ENCODE measurements around the gene HELB.

The HELB gene

DNA sequence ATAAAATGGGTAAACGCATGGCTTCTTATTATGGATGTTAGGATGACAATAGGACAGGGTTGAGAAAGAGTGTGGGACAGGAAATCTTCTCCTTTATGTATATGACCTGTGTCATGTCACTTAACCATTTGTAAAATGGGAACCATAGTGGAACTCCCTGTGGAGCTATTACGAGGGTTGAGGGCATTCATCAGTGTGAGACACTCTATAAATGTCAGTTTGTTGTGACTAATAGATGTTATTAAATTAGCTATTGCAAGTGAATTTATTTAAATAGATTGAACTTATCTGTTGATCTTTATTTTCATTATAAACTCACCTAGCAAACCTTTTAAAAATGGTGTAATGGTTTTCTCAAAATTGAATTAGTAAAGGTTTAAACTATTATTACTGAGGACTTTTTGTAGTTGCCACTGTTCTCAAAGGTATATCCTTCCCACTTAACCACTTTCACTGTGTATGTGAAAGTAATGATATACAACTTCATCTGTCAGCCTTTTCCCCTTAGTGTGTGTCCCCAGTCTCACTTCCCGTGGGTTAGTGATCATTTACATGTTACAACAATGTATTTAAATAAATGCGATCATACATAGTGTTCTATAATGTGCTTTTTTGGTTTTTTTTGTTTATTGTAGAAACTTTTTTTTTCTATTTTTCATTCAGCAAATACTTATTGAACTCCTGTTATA, 17.1 kb downstream of the HELB start (continued):
- TF ChIP-seq ZBTB20 (tag by site-specific recombination; IDR thresholded peaks at IDR 0.05) (no peak), FEZF1 (tag by site-specific recombination; IDR thresholded peaks at IDR 0.05) (peak; percentile 96), BCL11B (tag by site-specific recombination; IDR thresholded peaks at IDR 0.05; ENCODE audit: low read depth) (peak; percentile 85), OVOL3 (tag by site-specific recombination; IDR thresholded peaks at IDR 0.05) (no peak), ZEB2 (tag by site-specific recombination; IDR thresholded peaks at IDR 0.05) (0 out of 2 replicates have a peak, but pooled peaks have one; percentile 17), ZNF133 (tag by site-specific recombination; IDR thresholded peaks at IDR 0.05) (no peak), ZBTB8A (tag by site-specific recombination; IDR thresholded peaks at IDR 0.05) (0 out of 2 replicates have a peak, but pooled peaks have one; percentile 35), IKZF3 (tag by site-specific recombination; IDR thresholded peaks at IDR 0.05) (peak; percentile 93), GLI2 (tag by site-specific recombination; IDR thresholded peaks at IDR 0.05; ENCODE audit: borderline replicate concordance, low read depth) (peak; percentile 91), ZNF596 (tag by site-specific recombination; IDR thresholded peaks at IDR 0.05) (peak; percentile 62; the same call in 1 of the 2 replicates), ZFP69B (tag by site-specific recombination; IDR thresholded peaks at IDR 0.05) (no peak), ZFP3 (tag by site-specific recombination; IDR thresholded peaks at IDR 0.05; ENCODE audit: low read depth) (no peak), SCRT1 (tag by site-specific recombination; IDR thresholded peaks at IDR 0.05; ENCODE audit: borderline replicate concordance) (no peak), ZNF548 (tag by site-specific recombination; IDR thresholded peaks at IDR 0.05) (no peak), ZNF114 (tag by site-specific recombination; IDR thresholded peaks at IDR 0.05) (no peak), ZNF514 (tag by site-specific recombination; IDR thresholded peaks at IDR 0.05) (no peak), ZNF785 (tag by site-specific recombination; IDR thresholded peaks at IDR 0.05) (no peak), ZNF335 (tag by site-specific recombination; conservative IDR thresholded peaks at IDR 0.05) (no peak), HOXD13 (CRISPR knock-in tag; IDR thresholded peaks at IDR 0.05; ENCODE audit: borderline replicate concordance) (peak; percentile 37; the same call in 1 of the 2 replicates), OSR2 (tag by site-specific recombination; IDR thresholded peaks at IDR 0.05) (peak; percentile 93)
- TF ChIP-seq, protein P1, sequence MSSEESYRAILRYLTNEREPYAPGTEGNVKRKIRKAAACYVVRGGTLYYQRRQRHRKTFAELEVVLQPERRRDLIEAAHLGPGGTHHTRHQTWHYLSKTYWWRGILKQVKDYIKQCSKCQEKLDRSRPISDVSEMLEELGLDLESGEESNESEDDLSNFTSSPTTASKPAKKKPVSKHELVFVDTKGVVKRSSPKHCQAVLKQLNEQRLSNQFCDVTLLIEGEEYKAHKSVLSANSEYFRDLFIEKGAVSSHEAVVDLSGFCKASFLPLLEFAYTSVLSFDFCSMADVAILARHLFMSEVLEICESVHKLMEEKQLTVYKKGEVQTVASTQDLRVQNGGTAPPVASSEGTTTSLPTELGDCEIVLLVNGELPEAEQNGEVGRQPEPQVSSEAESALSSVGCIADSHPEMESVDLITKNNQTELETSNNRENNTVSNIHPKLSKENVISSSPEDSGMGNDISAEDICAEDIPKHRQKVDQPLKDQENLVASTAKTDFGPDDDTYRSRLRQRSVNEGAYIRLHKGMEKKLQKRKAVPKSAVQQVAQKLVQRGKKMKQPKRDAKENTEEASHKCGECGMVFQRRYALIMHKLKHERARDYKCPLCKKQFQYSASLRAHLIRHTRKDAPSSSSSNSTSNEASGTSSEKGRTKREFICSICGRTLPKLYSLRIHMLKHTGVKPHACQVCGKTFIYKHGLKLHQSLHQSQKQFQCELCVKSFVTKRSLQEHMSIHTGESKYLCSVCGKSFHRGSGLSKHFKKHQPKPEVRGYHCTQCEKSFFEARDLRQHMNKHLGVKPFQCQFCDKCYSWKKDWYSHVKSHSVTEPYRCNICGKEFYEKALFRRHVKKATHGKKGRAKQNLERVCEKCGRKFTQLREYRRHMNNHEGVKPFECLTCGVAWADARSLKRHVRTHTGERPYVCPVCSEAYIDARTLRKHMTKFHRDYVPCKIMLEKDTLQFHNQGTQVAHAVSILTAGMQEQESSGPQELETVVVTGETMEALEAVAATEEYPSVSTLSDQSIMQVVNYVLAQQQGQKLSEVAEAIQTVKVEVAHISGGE (tag by site-specific recombination; conservative IDR thresholded peaks at IDR 0.05; ENCODE audit: low read depth): peak; percentile 35; the same call in 1 of the 2 replicates
- TF ChIP-seq, protein P2, sequence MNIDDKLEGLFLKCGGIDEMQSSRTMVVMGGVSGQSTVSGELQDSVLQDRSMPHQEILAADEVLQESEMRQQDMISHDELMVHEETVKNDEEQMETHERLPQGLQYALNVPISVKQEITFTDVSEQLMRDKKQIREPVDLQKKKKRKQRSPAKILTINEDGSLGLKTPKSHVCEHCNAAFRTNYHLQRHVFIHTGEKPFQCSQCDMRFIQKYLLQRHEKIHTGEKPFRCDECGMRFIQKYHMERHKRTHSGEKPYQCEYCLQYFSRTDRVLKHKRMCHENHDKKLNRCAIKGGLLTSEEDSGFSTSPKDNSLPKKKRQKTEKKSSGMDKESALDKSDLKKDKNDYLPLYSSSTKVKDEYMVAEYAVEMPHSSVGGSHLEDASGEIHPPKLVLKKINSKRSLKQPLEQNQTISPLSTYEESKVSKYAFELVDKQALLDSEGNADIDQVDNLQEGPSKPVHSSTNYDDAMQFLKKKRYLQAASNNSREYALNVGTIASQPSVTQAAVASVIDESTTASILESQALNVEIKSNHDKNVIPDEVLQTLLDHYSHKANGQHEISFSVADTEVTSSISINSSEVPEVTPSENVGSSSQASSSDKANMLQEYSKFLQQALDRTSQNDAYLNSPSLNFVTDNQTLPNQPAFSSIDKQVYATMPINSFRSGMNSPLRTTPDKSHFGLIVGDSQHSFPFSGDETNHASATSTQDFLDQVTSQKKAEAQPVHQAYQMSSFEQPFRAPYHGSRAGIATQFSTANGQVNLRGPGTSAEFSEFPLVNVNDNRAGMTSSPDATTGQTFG (tag by site-specific recombination; IDR thresholded peaks at IDR 0.05; ENCODE audit: borderline replicate concordance): no peak
- TF ChIP-seq, protein P3, sequence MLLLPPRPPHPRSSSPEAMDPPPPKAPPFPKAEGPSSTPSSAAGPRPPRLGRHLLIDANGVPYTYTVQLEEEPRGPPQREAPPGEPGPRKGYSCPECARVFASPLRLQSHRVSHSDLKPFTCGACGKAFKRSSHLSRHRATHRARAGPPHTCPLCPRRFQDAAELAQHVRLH (tag by site-specific recombination; IDR thresholded peaks at IDR 0.05): peak; percentile 95
- TF ChIP-seq, protein P4, sequence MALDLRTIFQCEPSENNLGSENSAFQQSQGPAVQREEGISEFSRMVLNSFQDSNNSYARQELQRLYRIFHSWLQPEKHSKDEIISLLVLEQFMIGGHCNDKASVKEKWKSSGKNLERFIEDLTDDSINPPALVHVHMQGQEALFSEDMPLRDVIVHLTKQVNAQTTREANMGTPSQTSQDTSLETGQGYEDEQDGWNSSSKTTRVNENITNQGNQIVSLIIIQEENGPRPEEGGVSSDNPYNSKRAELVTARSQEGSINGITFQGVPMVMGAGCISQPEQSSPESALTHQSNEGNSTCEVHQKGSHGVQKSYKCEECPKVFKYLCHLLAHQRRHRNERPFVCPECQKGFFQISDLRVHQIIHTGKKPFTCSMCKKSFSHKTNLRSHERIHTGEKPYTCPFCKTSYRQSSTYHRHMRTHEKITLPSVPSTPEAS (tag by site-specific recombination; IDR thresholded peaks at IDR 0.05): 0 out of 2 replicates have a peak, but pooled peaks have one; percentile 8
- TF ChIP-seq, protein P5, sequence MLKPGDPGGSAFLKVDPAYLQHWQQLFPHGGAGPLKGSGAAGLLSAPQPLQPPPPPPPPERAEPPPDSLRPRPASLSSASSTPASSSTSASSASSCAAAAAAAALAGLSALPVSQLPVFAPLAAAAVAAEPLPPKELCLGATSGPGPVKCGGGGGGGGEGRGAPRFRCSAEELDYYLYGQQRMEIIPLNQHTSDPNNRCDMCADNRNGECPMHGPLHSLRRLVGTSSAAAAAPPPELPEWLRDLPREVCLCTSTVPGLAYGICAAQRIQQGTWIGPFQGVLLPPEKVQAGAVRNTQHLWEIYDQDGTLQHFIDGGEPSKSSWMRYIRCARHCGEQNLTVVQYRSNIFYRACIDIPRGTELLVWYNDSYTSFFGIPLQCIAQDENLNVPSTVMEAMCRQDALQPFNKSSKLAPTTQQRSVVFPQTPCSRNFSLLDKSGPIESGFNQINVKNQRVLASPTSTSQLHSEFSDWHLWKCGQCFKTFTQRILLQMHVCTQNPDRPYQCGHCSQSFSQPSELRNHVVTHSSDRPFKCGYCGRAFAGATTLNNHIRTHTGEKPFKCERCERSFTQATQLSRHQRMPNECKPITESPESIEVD (tag by site-specific recombination; IDR thresholded peaks at IDR 0.05): peak; percentile 90
- TF ChIP-seq, protein P6, sequence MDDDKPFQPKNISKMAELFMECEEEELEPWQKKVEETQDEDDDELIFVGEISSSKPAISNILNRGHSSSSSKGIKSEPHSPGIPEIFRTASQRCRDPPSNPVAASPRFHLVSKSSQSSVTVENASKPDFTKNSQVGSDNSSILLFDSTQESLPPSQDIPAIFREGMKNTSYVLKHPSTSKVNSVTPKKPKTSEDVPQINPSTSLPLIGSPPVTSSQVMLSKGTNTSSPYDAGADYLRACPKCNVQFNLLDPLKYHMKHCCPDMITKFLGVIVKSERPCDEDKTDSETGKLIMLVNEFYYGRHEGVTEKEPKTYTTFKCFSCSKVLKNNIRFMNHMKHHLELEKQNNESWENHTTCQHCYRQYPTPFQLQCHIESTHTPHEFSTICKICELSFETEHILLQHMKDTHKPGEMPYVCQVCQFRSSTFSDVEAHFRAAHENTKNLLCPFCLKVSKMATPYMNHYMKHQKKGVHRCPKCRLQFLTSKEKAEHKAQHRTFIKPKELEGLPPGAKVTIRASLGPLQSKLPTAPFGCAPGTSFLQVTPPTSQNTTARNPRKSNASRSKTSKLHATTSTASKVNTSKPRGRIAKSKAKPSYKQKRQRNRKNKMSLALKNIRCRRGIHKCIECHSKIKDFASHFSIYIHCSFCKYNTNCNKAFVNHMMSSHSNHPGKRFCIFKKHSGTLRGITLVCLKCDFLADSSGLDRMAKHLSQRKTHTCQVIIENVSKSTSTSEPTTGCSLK (tag by site-specific recombination; IDR thresholded peaks at IDR 0.05): no peak
- TF ChIP-seq, protein P7, sequence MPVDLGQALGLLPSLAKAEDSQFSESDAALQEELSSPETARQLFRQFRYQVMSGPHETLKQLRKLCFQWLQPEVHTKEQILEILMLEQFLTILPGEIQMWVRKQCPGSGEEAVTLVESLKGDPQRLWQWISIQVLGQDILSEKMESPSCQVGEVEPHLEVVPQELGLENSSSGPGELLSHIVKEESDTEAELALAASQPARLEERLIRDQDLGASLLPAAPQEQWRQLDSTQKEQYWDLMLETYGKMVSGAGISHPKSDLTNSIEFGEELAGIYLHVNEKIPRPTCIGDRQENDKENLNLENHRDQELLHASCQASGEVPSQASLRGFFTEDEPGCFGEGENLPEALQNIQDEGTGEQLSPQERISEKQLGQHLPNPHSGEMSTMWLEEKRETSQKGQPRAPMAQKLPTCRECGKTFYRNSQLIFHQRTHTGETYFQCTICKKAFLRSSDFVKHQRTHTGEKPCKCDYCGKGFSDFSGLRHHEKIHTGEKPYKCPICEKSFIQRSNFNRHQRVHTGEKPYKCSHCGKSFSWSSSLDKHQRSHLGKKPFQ (tag by site-specific recombination; IDR thresholded peaks at IDR 0.05): 0 out of 2 replicates have a peak, but pooled peaks have one; percentile 75
